Keratinocyte (primary cell): ENCODE measurements around the gene RABL2B. TPM values are rescaled to one million over a fixed set of nuclear protein-coding genes. Genes with fewer than 3 reads are reported as not detected.
"Not testable (repeated sequence)": the region's sequence is repeated elsewhere in the genome, so short reads cannot be mapped to it uniquely, and the experiment has no call there.

Experiments
- DNase-seq: peaks from one replicate; pipeline ENCODE4 v3.0.0-alpha.2; 2011; ENCODE audit warnings: low read depth, missing footprints, low spot score
- FAIRE-seq: peaks from 2 replicates; lab custom pipeline; 2011; peaks lifted over from hg19 to GRCh38; lab: Jason Lieb, UNC
- H2AFZ ChIP-seq: 2 replicates; pipeline ENCODE4 v1.6.0; 2012; ENCODE audit warnings: low read length, control low read depth, inconsistent platforms; ENCODE audit not compliant: control insufficient read depth
- H3K27ac ChIP-seq: 2 replicates; pipeline ENCODE4 v1.5.1; 2011; ENCODE audit warnings: low read length; ENCODE audit not compliant: control insufficient read depth, insufficient read depth
- H3K27me3 ChIP-seq: 3 replicates; pipeline ENCODE4 v1.6.0; 2011; ENCODE audit warnings: low read length; ENCODE audit not compliant: control insufficient read depth, insufficient read depth; ENCODE audit errors: extremely low read depth
- H3K36me3 ChIP-seq, 2 experiments: 2 replicates in 1 of 2; 3 replicates in 1 of 2; pipeline ENCODE4 v1.5.1; 2011; ENCODE audit warnings: low read length in 2 of 2, mild to moderate bottlenecking in 1 of 2; ENCODE audit not compliant: control insufficient read depth in 2 of 2, insufficient read depth in 2 of 2; ENCODE audit errors: extremely low read depth in 1 of 2
- H3K4me1 ChIP-seq: 3 replicates; pipeline ENCODE4 v1.5.1; 2011; ENCODE audit warnings: low read length; ENCODE audit not compliant: control insufficient read depth, insufficient read depth; ENCODE audit errors: extremely low read depth
- H3K4me2 ChIP-seq: 3 replicates; pipeline ENCODE4 v1.6.0; 2011; ENCODE audit warnings: low read depth, low read length; ENCODE audit not compliant: control insufficient read depth, insufficient read depth; ENCODE audit errors: extremely low read depth
- H3K4me3 ChIP-seq, 3 experiments: fragments of 200-600 bp in 1 of 3; sonication (generic) in 1 of 3; 2 replicates in 2 of 3; 3 replicates in 1 of 3; pipeline ENCODE4 v1.5.1; 2011 to 2016; ENCODE audit warnings: low read length in 3 of 3, mild to moderate bottlenecking in 3 of 3, control low read depth in 2 of 3, inconsistent platforms in 1 of 3, low read depth in 1 of 3, mixed read lengths in 1 of 3, mixed run types in 1 of 3, moderate library complexity in 1 of 3; ENCODE audit not compliant: control insufficient read depth in 2 of 3, insufficient read depth in 2 of 3; ENCODE audit errors: extremely low read depth in 1 of 3
- H3K79me2 ChIP-seq: 2 replicates; pipeline ENCODE4 v1.6.0; 2012; ENCODE audit warnings: low read length; ENCODE audit not compliant: control insufficient read depth, insufficient read depth
- H3K9ac ChIP-seq: 3 replicates; pipeline ENCODE4 v1.6.0; 2011; ENCODE audit warnings: low read length; ENCODE audit not compliant: control insufficient read depth, insufficient read depth; ENCODE audit errors: extremely low read depth
- H3K9me1 ChIP-seq: 3 replicates; pipeline ENCODE4 v1.6.0; 2011; ENCODE audit warnings: low read length; ENCODE audit not compliant: control insufficient read depth, insufficient read depth; ENCODE audit errors: extremely low read depth
- H3K9me3 ChIP-seq: 2 replicates; pipeline ENCODE4 v1.5.1; 2012; ENCODE audit warnings: low read depth, low read length; ENCODE audit not compliant: control insufficient read depth
- H4K20me1 ChIP-seq: 3 replicates; pipeline ENCODE4 v1.6.0; 2011; ENCODE audit warnings: low read length; ENCODE audit not compliant: control insufficient read depth, insufficient read depth; ENCODE audit errors: extremely low read depth
- dilution Hi-C: fragments of 300-500 bp; cut with MboI; formaldehyde crosslinking; loops from one replicate; pipeline ENCODE4 v1.7.0; 2020; ENCODE audit warnings: low sequenced_read_pairs; ENCODE audit not compliant: extremely low pct_ligation_motif_present
- polyA minus RNA-seq, 3 experiments: library from RNA; depleted of rRNA, polyadenylated mRNA; stranded (reverse); fragments of >200 nt; gene quantifications; 1 replicate in 1 of 3; 2 replicates in 1 of 3; 3 replicates in 1 of 3; pipeline ENCODE4 v1.2.3, GENCODE V29; 2011
- polyA plus RNA-seq, 5 experiments: library from polyadenylated mRNA; depleted of rRNA in 3 of 5; stranded (reverse) in 3 of 5; stranded (forward) in 1 of 5; unstranded in 1 of 5; fragments of >200 nt; gene quantifications; 1 replicate in 1 of 5; 2 replicates in 3 of 5; 3 replicates in 1 of 5; pipeline versions ENCODE4 v1.2.1 to v1.2.3, GENCODE V29; 2011 to 2012; ENCODE audit warnings: missing spikeins in 2 of 5, low read depth in 1 of 5, low replicate concordance in 1 of 5

RABL2B gene
- polyA plus RNA-seq (29.8 to 38.1 TPM (median 30.7 TPM) in 3 replicates), polyA minus RNA-seq (27.2 to 35.0 TPM (median 32.8 TPM) in 3 replicates)
- 11.9 TPM for polyA plus RNA-seq (2011; ENCODE audit: low read depth)
- 22.5 and 28.1 TPM in 2 replicates for polyA plus RNA-seq (2011; cell fraction: cytosol; rRNA removed)
- polyA plus RNA-seq (2011; cell fraction: nucleus; rRNA removed), result 80.0 and 87.1 TPM in 2 replicates
- 15.1 and 19.5 TPM in 2 replicates for polyA plus RNA-seq (2012; ENCODE audit: low replicate concordance)
- 16.3 TPM for polyA minus RNA-seq (2011; cell fraction: cytosol; rRNA and poly(A)+ RNA removed)
- 11.3 and 14.7 TPM in 2 replicates for polyA minus RNA-seq (2011; cell fraction: nucleus; rRNA and poly(A)+ RNA removed)

DNA sequence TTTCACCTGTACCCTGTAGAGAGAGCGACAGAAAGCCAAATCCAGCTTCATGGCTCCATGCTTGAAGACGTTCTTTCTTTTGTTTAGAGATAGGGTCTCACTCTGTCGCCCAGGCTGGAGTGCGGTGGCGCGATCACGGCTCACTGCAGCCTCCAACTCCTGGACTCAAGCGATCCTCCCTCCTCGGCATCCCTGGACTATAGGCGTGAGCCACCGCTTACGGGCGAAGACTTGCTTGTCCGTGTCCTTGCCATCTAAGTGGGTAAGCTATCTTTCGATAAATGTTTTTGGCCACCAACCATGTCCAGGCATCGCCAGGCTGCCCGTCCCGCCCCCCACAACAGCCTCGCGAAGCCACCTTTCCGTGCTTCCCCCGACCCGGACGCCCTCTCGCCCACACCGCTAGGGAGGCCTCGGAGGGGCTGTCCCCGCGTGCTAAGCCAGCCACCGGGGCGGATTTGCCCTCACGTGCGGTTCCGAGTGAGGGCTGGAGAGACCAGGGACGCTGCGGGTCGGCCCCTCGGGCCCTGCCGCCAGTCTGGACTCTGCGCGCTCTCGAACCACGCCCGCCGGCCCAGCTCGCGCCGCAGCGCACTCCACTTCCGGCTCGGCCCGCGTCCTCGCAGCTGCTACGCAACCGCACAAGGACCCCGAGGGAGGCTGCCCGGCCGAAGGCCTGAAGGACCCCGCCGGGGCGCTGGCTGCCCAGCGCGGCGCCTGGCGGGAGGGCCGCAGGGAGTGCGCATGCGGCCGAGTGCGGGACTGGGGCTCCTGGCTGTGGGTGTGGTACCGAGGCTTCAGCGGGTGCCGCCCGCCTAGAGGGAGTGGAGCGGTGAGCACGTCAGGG is at the start of gene RABL2B:
Gene RABL2B, minus strand, starts transcription at position 604 of the 847 bp plus-strand sequence. CDS start 1,342 bp downstream, outside the sequence.
- peak within 1 kb of the TSS; percentile 48 to 66 (median 52) for H3K4me3 ChIP-seq
- H2AFZ ChIP-seq, result peak within 1 kb of the TSS; percentile 49
- FAIRE-seq, H3K4me1 ChIP-seq, dilution Hi-C loops, H4K20me1 ChIP-seq, H3K27me3 ChIP-seq, H3K36me3 ChIP-seq, H3K9me1 ChIP-seq, H3K9me3 ChIP-seq, H3K79me2 ChIP-seq: not testable (repeated sequence)
- H3K27ac ChIP-seq, result peak within 1 kb of the TSS; percentile 36
- peak within 1 kb of the TSS; percentile 58 for H3K9ac ChIP-seq
- DNase-seq, result peak; percentile 41
- H3K4me2 ChIP-seq, result peak within 1 kb of the TSS; percentile 58

- H3K4me3 ChIP-seq, FAIRE-seq, H3K9ac ChIP-seq, H3K4me1 ChIP-seq, dilution Hi-C loops, H3K79me2 ChIP-seq, DNase-seq, H4K20me1 ChIP-seq, H3K27me3 ChIP-seq, H3K36me3 ChIP-seq, H2AFZ ChIP-seq, H3K9me3 ChIP-seq, H3K27ac ChIP-seq, H3K4me2 ChIP-seq, H3K9me1 ChIP-seq: not testable (repeated sequence)
These were observed 3.5 kb upstream of the RABL2B start for GRCh38 chr22:50786936-50787335.

DNA sequence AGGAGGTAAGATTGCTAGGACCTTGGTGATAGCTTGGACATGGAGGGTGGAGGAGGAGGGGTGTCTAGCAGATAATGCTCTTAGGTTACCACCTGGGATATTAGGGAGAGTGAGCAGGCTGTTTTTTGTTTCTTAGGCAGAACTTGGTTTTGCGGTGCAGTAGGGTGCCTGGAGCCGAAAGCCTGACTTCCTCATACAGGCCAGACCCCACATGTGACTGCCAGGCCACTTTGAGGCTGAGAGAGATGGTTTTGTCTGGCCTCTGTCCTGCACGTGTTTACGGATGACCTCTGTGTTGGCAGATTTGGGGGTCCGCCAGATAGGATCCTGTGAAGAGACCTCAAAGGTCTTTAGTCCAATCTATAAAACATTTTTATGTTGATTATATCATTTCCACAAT is 1.9 kb upstream of the RABL2B start:
- H3K9me3 ChIP-seq, H3K27me3 ChIP-seq, H4K20me1 ChIP-seq, H3K9me1 ChIP-seq, H3K4me3 ChIP-seq, H3K9ac ChIP-seq, FAIRE-seq, H3K4me2 ChIP-seq, H2AFZ ChIP-seq, H3K4me1 ChIP-seq, H3K79me2 ChIP-seq, H3K36me3 ChIP-seq, H3K27ac ChIP-seq, dilution Hi-C loops, DNase-seq: not testable (repeated sequence)

- peak overlapping the region; percentile 36 for H3K27ac ChIP-seq
- H3K79me2 ChIP-seq, H3K4me1 ChIP-seq, H3K9me1 ChIP-seq, H3K27me3 ChIP-seq, H3K9me3 ChIP-seq, H3K36me3 ChIP-seq, dilution Hi-C loops, H4K20me1 ChIP-seq, FAIRE-seq, H2AFZ ChIP-seq, DNase-seq: not testable (repeated sequence)
- H3K4me3 ChIP-seq, result peak overlapping the region; percentile 48 to 65 (median 52)
- H3K9ac ChIP-seq, result peak overlapping the region; percentile 58
- H3K4me2 ChIP-seq, result peak overlapping the region; percentile 58
These were observed 442 bp upstream of the RABL2B start for GRCh38 chr22:50783880-50784276.
